Measurements from ENCODE around the gene ZDHHC3. TPM values are rescaled to one million over a fixed set of nuclear protein-coding genes. Genes with fewer than 3 reads are reported as not detected.
A peak's percentile ranks its signal among the peaks of the same experiment; 100 is the strongest.
"Not testable (repeated sequence)": the region's sequence is repeated elsewhere in the genome, so short reads cannot be mapped to it uniquely, and the experiment has no call there.

The ZDHHC3 gene
- total and polyA plus RNA-seq, 12 donors = 30.1 to 148 (median 95.8) TPM

DNA sequence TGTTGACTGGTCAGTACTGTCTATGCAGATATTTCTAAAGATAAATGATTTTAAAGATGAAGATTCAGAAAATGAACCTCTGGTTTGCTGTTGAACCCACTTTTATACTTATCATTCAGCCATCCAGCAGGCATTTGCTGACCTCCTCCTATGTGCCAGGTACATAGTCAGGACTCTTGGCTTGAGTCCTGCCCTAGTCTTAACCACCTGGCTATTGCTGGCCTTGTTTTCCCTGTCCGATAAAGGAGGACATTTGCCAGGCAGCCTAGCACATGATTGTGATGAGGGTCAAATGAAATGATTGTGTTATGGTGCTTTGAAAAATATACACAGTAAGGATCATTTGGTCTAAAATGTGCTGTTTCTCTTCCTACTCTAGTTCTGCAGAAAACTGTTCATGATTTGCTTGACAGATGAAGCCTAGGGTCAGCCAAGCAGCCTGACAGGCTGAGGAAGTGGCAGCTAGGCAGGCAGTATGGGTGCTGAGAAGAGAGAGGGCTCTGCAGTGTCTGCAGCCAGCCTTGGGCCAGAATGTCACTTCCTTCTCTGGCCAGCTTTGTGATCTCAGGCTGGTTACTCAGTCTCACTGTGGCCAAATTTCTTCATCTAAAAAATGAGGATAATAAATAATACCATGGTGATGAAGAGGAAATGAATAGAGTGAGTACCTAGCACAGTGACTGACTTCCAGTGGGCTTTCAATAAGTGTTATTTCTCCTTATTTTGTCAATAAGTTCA lies 13.8 kb upstream of the ZDHHC3 start:
- H3K27ac ChIP-seq = peak overlapping the region; percentile 5 to 76 (median 63)
- H3K4me3 ChIP-seq = no peak overlapping the region
- intact Hi-C loops (cut with DNase I) = loop anchor here in 1 of 2 donors (5.0 kb wide), 1 partner anchor 128 kb away; the partner anchor contains the start of gene TMEM42
- no peaks in the 10 kb centered on the region for H3K27me3 ChIP-seq
- H3K9me3 ChIP-seq (replicated peaks in 1 of 3) = no peaks in the 10 kb centered on the region
- H3K36me3 ChIP-seq (replicated peaks in 1 of 2) = peaks cover 0 to 9% of the 10 kb centered on the region in 2 donors
- peak in 1 of 2 donors; percentile 17 for TF ChIP-seq POLR2A (IDR thresholded peaks at IDR 0.05)
- TF ChIP-seq, protein P1, sequence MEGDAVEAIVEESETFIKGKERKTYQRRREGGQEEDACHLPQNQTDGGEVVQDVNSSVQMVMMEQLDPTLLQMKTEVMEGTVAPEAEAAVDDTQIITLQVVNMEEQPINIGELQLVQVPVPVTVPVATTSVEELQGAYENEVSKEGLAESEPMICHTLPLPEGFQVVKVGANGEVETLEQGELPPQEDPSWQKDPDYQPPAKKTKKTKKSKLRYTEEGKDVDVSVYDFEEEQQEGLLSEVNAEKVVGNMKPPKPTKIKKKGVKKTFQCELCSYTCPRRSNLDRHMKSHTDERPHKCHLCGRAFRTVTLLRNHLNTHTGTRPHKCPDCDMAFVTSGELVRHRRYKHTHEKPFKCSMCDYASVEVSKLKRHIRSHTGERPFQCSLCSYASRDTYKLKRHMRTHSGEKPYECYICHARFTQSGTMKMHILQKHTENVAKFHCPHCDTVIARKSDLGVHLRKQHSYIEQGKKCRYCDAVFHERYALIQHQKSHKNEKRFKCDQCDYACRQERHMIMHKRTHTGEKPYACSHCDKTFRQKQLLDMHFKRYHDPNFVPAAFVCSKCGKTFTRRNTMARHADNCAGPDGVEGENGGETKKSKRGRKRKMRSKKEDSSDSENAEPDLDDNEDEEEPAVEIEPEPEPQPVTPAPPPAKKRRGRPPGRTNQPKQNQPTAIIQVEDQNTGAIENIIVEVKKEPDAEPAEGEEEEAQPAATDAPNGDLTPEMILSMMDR (IDR thresholded peaks at IDR 0.05) = no peak
- 44 to 60% (median 57%) methylated on average over 1 of the region's 1 CpG for WGBS, 4 donors
- peaks cover 36 to 73% of the 10 kb centered on the region in 2 donors for H3K4me1 ChIP-seq (replicated peaks in 1 of 2)
- DNase-seq = peak; percentile 49 to 79 (median 68)

DNA sequence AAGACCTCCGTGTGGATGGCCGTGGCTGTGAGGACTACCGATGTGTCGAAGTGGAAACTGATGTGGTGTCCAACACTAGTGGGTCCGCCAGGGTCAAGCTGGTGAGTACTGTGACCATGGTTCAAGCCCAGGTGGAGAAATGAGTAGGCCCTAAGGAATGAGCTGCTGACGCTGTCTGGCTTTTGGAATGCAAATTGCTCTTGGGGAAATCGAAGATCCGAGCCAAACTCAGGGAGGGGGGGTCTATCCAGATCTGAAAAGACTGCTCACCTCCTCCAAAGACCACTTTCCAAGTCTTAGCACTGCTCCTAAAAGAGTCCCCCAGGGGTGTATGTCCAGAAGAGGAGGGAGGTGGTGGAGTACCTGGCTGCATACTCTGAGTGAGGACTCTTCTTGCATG lies 13.2 kb upstream of the ZDHHC3 start:
- Histone ChIP-seq H3K27ac (peak overlapping the region in 4 of 5 donors; percentile 5 to 76 (median 70)), H3K36me3 (replicated peaks in 1 of 2) (peaks cover 0 to 9% of the 10 kb centered on the region in 2 donors), H3K4me3 (no peak overlapping the region), H3K4me1 (replicated peaks in 1 of 2) (peaks cover 35 to 75% of the 10 kb centered on the region in 2 donors), H3K27me3 (no peaks in the 10 kb centered on the region), H3K9me3 (replicated peaks in 1 of 3) (no peaks in the 10 kb centered on the region)
- peak in 1 of 7 donors; percentile 51 for DNase-seq
- intact Hi-C loops (cut with DNase I) = no loop called here
- 84 to 95% (median 93%) methylated on average over 8 of the region's 8 CpGs for WGBS, 4 donors
- no peak for TF ChIP-seq POLR2A (IDR thresholded peaks at IDR 0.05)
- TF ChIP-seq, protein P1 (IDR thresholded peaks at IDR 0.05) = no peak

DNA sequence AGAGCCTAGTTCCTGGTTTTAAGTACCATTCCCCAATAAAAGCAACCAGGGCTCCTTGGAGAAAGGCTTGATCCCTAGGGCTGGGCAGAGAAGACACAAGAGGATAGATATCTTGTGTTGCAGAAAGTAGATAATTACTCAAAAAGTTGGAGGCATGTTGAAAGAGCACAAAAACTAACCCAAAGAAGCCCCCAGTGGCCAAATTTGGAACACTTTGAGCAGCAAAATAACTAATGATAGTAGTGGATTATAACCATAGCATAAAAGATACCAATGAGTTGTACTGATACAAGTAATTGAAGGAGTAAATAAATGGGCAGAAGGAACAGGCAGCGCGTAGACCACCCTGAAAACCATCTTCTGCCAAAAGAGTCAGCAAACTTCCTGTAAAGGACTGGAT lies 12.1 kb upstream of the ZDHHC3 start:
- Histone ChIP-seq H3K27me3 (no peaks in the 10 kb centered on the region), H3K36me3 (replicated peaks in 1 of 2) (peaks cover 0 to 9% of the 10 kb centered on the region in 2 donors), H3K9me3 (replicated peaks in 1 of 3) (no peaks in the 10 kb centered on the region), H3K4me3 (no peak overlapping the region), H3K27ac (peak overlapping the region in 3 of 5 donors; percentile 30 to 76 (median 64)), H3K4me1 (replicated peaks in 1 of 2) (peaks cover 33 to 75% of the 10 kb centered on the region in 2 donors)
- peak in 1 of 7 donors; percentile 39 for DNase-seq
- WGBS, 4 donors = 89 to 95% (median 93%) methylated on average over 2 of the region's 2 CpGs
- no peak for TF ChIP-seq POLR2A (IDR thresholded peaks at IDR 0.05)
- TF ChIP-seq, protein P1 (IDR thresholded peaks at IDR 0.05) = peak; percentile 12 to 39 (median 31)
- intact Hi-C loops (cut with DNase I) = no loop called here

DNA sequence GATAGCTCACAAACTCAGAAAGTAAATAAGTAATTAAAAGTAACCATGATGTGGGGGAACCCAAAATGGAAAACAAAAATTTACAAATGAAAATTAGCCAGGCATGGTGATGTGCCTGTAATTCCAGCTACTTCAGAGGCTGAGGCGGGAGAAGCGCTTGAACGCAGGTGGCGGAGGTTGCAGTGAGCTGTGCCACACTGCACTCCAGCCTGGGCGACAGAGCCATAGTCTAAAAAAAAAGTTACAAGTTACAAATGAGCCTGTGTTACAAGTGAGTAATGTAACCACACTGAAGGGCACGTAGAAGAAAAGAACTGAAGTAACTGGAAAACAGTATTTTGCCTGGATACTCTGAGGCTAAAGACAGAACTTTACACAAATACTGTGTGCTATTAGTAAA lies 11.4 kb upstream of the ZDHHC3 start:
- H3K36me3 ChIP-seq (replicated peaks in 1 of 2) = peaks cover 0 to 9% of the 10 kb centered on the region in 2 donors
- peak overlapping the region in 3 of 5 donors; percentile 30 to 76 (median 64) for H3K27ac ChIP-seq
- intact Hi-C loops (cut with DNase I) = no loop called here
- TF ChIP-seq, protein P1 (IDR thresholded peaks at IDR 0.05) = no peak
- peak in 1 of 2 donors; percentile 39 for TF ChIP-seq POLR2A (IDR thresholded peaks at IDR 0.05)
- peaks cover 35 to 75% of the 10 kb centered on the region in 2 donors for H3K4me1 ChIP-seq (replicated peaks in 1 of 2)
- H3K4me3 ChIP-seq = no peak overlapping the region
- WGBS, 4 donors = 42 to 70% (median 51%) methylated on average over 6 of the region's 6 CpGs
- H3K27me3 ChIP-seq = no peaks in the 10 kb centered on the region
- peak in 2 of 7 donors; percentile 35 to 38 for DNase-seq
- H3K9me3 ChIP-seq (replicated peaks in 1 of 3) = no peaks in the 10 kb centered on the region

DNA sequence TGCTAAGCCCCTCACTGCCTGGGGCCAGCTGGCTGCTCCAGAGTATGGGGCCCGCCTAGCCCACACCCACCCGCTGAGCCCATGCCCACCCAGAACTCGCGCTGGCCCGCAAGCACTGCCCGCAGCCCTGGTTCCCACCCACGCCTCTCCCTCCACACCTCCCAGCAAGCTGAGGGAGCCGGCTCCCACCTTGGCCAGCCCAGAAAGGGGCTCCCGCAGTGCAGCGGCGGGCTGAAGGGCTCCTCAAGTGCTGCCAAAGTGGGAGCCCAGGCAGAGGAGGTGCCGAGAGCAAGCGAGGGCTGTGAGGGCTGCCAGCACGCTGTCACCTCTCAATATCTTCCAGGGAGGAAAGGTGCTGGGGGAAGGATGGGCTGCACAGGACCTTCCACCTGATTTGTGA lies 10.4 kb upstream of the ZDHHC3 start:
- Histone ChIP-seq H3K4me1 (replicated peaks in 1 of 2) (peaks cover 43 to 79% of the 10 kb centered on the region in 2 donors), H3K27ac (peak overlapping the region in 1 of 5 donors; percentile 25)
- H3K4me3 ChIP-seq; intact Hi-C loops (cut with DNase I); H3K27me3 ChIP-seq; H3K9me3 ChIP-seq (replicated peaks in 1 of 3); H3K36me3 ChIP-seq (replicated peaks in 1 of 2); DNase-seq: not testable (repeated sequence)
- 92 to 98% (median 97%) methylated on average over 11 to 14 of the region's 14 CpGs for WGBS, 4 donors

Measured in adrenal gland (tissue), 12 donors.